ENCODE measurements around the gene MRPS11.
"Not testable (repeated sequence)": the region's sequence is repeated elsewhere in the genome, so short reads cannot be mapped to it uniquely, and the experiment has no call there.

MRPS11 gene

GRCh38 chr15:88493844-88494243 lies 26.3 kb downstream of the MRPS11 start:
- DNase-seq: no peak

- DNase-seq: no peak
Measured at GRCh38 chr15:88497109-88497765, 29.7 kb downstream of the MRPS11 start.

GRCh38 chr15:88498996-88499395 lies 31.5 kb downstream of the MRPS11 start:
- no peak for DNase-seq

GRCh38 chr15:88504445-88504844 lies 36.9 kb downstream of the MRPS11 start:
- DNase-seq: no peak

GRCh38 chr15:88505721-88506120 lies 38.2 kb downstream of the MRPS11 start:
- no peak for DNase-seq

- DNase-seq: no peak
Measured at GRCh38 chr15:88506628-88507027, 39.1 kb downstream of the MRPS11 start.

GRCh38 chr15:88509321-88509720 lies 41.8 kb downstream of the MRPS11 start:
- DNase-seq: no peak

GRCh38 chr15:88509964-88510363 lies 42.5 kb downstream of the MRPS11 start:
- DNase-seq: no peak

- DNase-seq: no peak
Measured at GRCh38 chr15:88511161-88511560, 43.7 kb downstream of the MRPS11 start.

GRCh38 chr15:88512078-88512477 lies 44.6 kb downstream of the MRPS11 start:
- no peak for DNase-seq

- no peak for DNase-seq
Measured at GRCh38 chr15:88512601-88513000, 45.1 kb downstream of the MRPS11 start.

- no peak for DNase-seq
Measured at GRCh38 chr15:88513195-88513594, 45.7 kb downstream of the MRPS11 start.

- DNase-seq: no peak
Measured at GRCh38 chr15:88518903-88519302, 51.4 kb downstream of the MRPS11 start.

- not testable (repeated sequence) for DNase-seq
Measured at GRCh38 chr15:88524094-88524493, 56.6 kb downstream of the MRPS11 start.

- DNase-seq: no peak
Measured at GRCh38 chr15:88525418-88525817, 57.9 kb downstream of the MRPS11 start.

- no peak for DNase-seq
Measured at GRCh38 chr15:88526247-88526879, 58.9 kb downstream of the MRPS11 start.

- no peak for DNase-seq
Measured at GRCh38 chr15:88529021-88529630, 61.6 kb downstream of the MRPS11 start.
